IMR-90 (cell line): ENCODE results near the gene CYFIP1. TPM values are rescaled to one million over a fixed set of nuclear protein-coding genes. Genes with fewer than 3 reads are reported as not detected.

Experiments used
- ATAC-seq: fragments of 200-7000 bp; cut with Tn5 transposase; 2 replicates; pipeline ENCODE4 v1.9.1; 2020; ENCODE audit warnings: low read depth, mild to moderate bottlenecking, moderate library complexity
- BruUV-seq: library from RNA; stranded (reverse); fragments of 400-500 nt; replicated peaks from 2 replicates; lab custom pipeline; 2021; lab: Mats Ljungman, UMichigan
- CTCF ChIA-PET: fragments of 300-600 bp; formaldehyde crosslinking; extraction: SDS; loops from one replicate; lab custom pipeline; 2021; ENCODE audit warnings: antibody characterized with exemption; lab: Yijun Ruan, JAX
- POLR2A ChIA-PET: fragments of 300-600 bp; sonication (Branson Sonifier 250); formaldehyde crosslinking; loops from one replicate; lab custom pipeline; 2022; ENCODE audit warnings: antibody characterized with exemption; ENCODE audit not compliant: unreplicated experiment; lab: Charles Lee
- DNase-seq: peaks from one replicate; pipeline ENCODE4 v3.0.0; 2013
- H2AFZ ChIP-seq: replicated peaks from 2 replicates; pipeline ENCODE3; 2013; ENCODE audit warnings: low read length, mild to moderate bottlenecking; ENCODE audit not compliant: poor library complexity
- H2AK5ac ChIP-seq: 2 replicates; pipeline ENCODE4 v1.6.1; 2013; ENCODE audit warnings: low read depth, low read length, inconsistent platforms
- H2AK9ac ChIP-seq: replicated peaks from 2 replicates; pipeline ENCODE3; 2013; ENCODE audit warnings: mild to moderate bottlenecking, low read depth, low read length, moderate library complexity; ENCODE audit not compliant: poor library complexity
- H2BK120ac ChIP-seq: 2 replicates; pipeline ENCODE4 v1.6.1; 2013; ENCODE audit warnings: low read depth, low read length, inconsistent platforms
- H2BK15ac ChIP-seq: 3 replicates; pipeline ENCODE4 v1.6.1; 2013; ENCODE audit warnings: low read depth, low read length, inconsistent platforms
- H2BK20ac ChIP-seq: 2 replicates; pipeline ENCODE4 v1.6.1; 2013; ENCODE audit warnings: low read depth, mild to moderate bottlenecking, inconsistent platforms, low read length, moderate library complexity
- H2BK5ac ChIP-seq: 2 replicates; pipeline ENCODE4 v1.6.1; 2013; ENCODE audit warnings: mild to moderate bottlenecking, low read depth, low read length, inconsistent platforms; ENCODE audit not compliant: poor library complexity, severe bottlenecking
- H3K14ac ChIP-seq: replicated peaks from 2 replicates; pipeline ENCODE4 v1.6.1; 2013; ENCODE audit warnings: low read depth, low read length, inconsistent platforms
- H3K18ac ChIP-seq: 2 replicates; pipeline ENCODE4 v1.6.1; 2013; ENCODE audit warnings: low read depth, low read length, control low read depth
- H3K23ac ChIP-seq: 2 replicates; pipeline ENCODE4 v1.6.1; 2013; ENCODE audit warnings: low read depth, low read length, inconsistent platforms
- H3K27ac ChIP-seq: 2 replicates; pipeline ENCODE4 v1.5.1; 2013; ENCODE audit warnings: mild to moderate bottlenecking, control low read depth, low read length; ENCODE audit not compliant: insufficient read depth
- H3K27me3 ChIP-seq: 2 replicates; pipeline ENCODE4 v1.6.1; 2013; ENCODE audit warnings: low read length; ENCODE audit not compliant: control insufficient read depth, insufficient read depth
- H3K36me3 ChIP-seq: 2 replicates; pipeline ENCODE4 v1.6.1; 2013; ENCODE audit warnings: low read length, mixed read lengths; ENCODE audit not compliant: control insufficient read depth, insufficient read depth
- H3K4ac ChIP-seq: 2 replicates; pipeline ENCODE4 v1.6.1; 2013; ENCODE audit warnings: low read depth, low read length, inconsistent platforms
- H3K4me1 ChIP-seq: 2 replicates; pipeline ENCODE4 v1.6.1; 2013; ENCODE audit warnings: low read length, mixed read lengths; ENCODE audit not compliant: control insufficient read depth, insufficient read depth
- H3K4me2 ChIP-seq: 2 replicates; pipeline ENCODE4 v1.6.1; 2013; ENCODE audit warnings: low read depth, mild to moderate bottlenecking, control low read depth, low read length, moderate library complexity
- H3K4me3 ChIP-seq: 2 replicates; pipeline ENCODE4 v1.5.1; 2013; ENCODE audit warnings: low read depth, mild to moderate bottlenecking, control low read depth, low read length, moderate library complexity; ENCODE audit not compliant: insufficient read depth
- H3K56ac ChIP-seq: 2 replicates; pipeline ENCODE4 v1.6.1; 2013; ENCODE audit warnings: low read length, inconsistent platforms; ENCODE audit not compliant: insufficient read depth; ENCODE audit errors: extremely low read depth
- H3K79me1 ChIP-seq, 2 experiments: 2 replicates each; pipeline ENCODE4 v1.6.1; 2013; ENCODE audit warnings: low read length in 2 of 2, inconsistent platforms in 1 of 2, low read depth in 1 of 2
- H3K9ac ChIP-seq: 2 replicates; pipeline ENCODE4 v1.6.1; 2013; ENCODE audit warnings: low read depth, low read length, control low read depth
- H3K9me1 ChIP-seq: 2 replicates; pipeline ENCODE4 v1.6.1; 2013; ENCODE audit warnings: low read length, inconsistent platforms; ENCODE audit not compliant: insufficient read depth
- H3K9me3 ChIP-seq: 2 replicates; pipeline ENCODE4 v1.6.1; 2013; ENCODE audit warnings: low read length; ENCODE audit not compliant: control insufficient read depth, insufficient read depth
- H4K20me1 ChIP-seq: 2 replicates; pipeline ENCODE4 v1.6.1; 2013; ENCODE audit warnings: low read length, inconsistent platforms; ENCODE audit not compliant: insufficient read depth
- H4K5ac ChIP-seq: 2 replicates; pipeline ENCODE4 v1.6.1; 2013; ENCODE audit warnings: mild to moderate bottlenecking, low read depth, low read length, control low read depth
- H4K8ac ChIP-seq, 2 experiments: 2 replicates each; pipeline ENCODE4 v1.6.1; 2013; ENCODE audit warnings: low read depth in 2 of 2, low read length in 2 of 2, control low read depth in 1 of 2, inconsistent platforms in 1 of 2
- H4K91ac ChIP-seq: 2 replicates; pipeline ENCODE4 v1.6.1; 2013; ENCODE audit warnings: low read depth, low read length, inconsistent platforms; ENCODE audit not compliant: insufficient read depth
- BHLHE40 ChIP-seq: fragments of 150-350 bp; IDR thresholded peaks from 2 replicates; pipeline ENCODE4 v1.6.1; 2016; ENCODE audit warnings: mild to moderate bottlenecking, low read depth, low read length
- CEBPB ChIP-seq: IDR thresholded peaks from 2 replicates; pipeline ENCODE4 v1.6.1; 2012; ENCODE audit warnings: low read depth, low read length, improper control_type of control experiment
- CHD1 ChIP-seq: IDR thresholded peaks from 2 replicates; pipeline ENCODE4 v1.6.1; 2012; ENCODE audit warnings: low read depth, low read length, improper control_type of control experiment
- FOS ChIP-seq: fragments of 150-350 bp; IDR thresholded peaks from 2 replicates; pipeline ENCODE4 v1.6.1; 2016; ENCODE audit warnings: low read depth, low read length
- MAZ ChIP-seq: IDR thresholded peaks from 2 replicates; pipeline ENCODE4 v1.6.1; 2012; ENCODE audit warnings: low read depth, mild to moderate bottlenecking, low read length, improper control_type of control experiment, moderate library complexity, borderline replicate concordance
- MXI1 ChIP-seq: IDR thresholded peaks from 2 replicates; pipeline ENCODE4 v1.6.1; 2012; ENCODE audit warnings: low read depth, mild to moderate bottlenecking, low read length, moderate library complexity, borderline replicate concordance
- POLR2A ChIP-seq: IDR thresholded peaks from 2 replicates; pipeline ENCODE4 v1.6.1; 2012; ENCODE audit warnings: mild to moderate bottlenecking, low read depth, low read length
- RAD21 ChIP-seq: IDR thresholded peaks from 2 replicates; pipeline ENCODE4 v1.6.1; 2012; ENCODE audit warnings: low read length, improper control_type of control experiment
- RFX5 ChIP-seq: IDR thresholded peaks from 2 replicates; pipeline ENCODE4 v1.8.0; 2012; ENCODE audit warnings: low read depth, mild to moderate bottlenecking, low read length, moderate library complexity
- SMC3 ChIP-seq: fragments of 150-350 bp; IDR thresholded peaks from 2 replicates; pipeline ENCODE4 v1.6.1; 2016; ENCODE audit warnings: low read depth, mild to moderate bottlenecking, antibody characterized with exemption, low read length, moderate library complexity
- WGBS, 2 experiments: methylation state at CpG; one replicate each; pipeline versions ENCODE4 v1.1.5 to v1.1.7; 2013; ENCODE audit warnings: missing lambda C conversion rate in 2 of 2; ENCODE audit not compliant: insufficient read length in 1 of 2; ENCODE audit errors: extremely low coverage in 2 of 2; 5-methylcytosine and 5-hydroxymethylcytosine counted together
- dilution Hi-C: fragments of 300-500 bp; cut with HindIII; formaldehyde crosslinking; loops from one replicate; pipeline ENCODE4 v1.14.3; 2018; ENCODE audit warnings: low sequenced_read_pairs; ENCODE audit not compliant: unreplicated experiment
- in situ Hi-C: fragments of 300-500 bp; cut with MboI; formaldehyde crosslinking; loops from 3 replicates; pipeline ENCODE4 v1.14.3; 2019; ENCODE audit warnings: low sequenced_read_pairs, inconsistent platforms, mixed read lengths
- intact Hi-C: fragments of 100-400 bp; cut with micrococcal nuclease; formaldehyde crosslinking; loops from 2 replicates; pipeline ENCODE4 v1.10.0; 2022
- polyA plus RNA-seq, 3 experiments: library from polyadenylated mRNA; depleted of rRNA; stranded (reverse); fragments of >200 nt; gene quantifications; 2 replicates each; pipeline ENCODE4 v1.2.3, GENCODE V29; 2012; ENCODE audit warnings: low replicate concordance in 1 of 3
- total RNA-seq: library from RNA; depleted of rRNA; stranded (reverse); fragments of >200 nt; gene quantifications from 2 replicates; pipeline ENCODE4 v1.2.3, GENCODE V29; 2012
- TF ChIP-seq, protein P1 (sequence below): fragments of 150-350 bp; IDR thresholded peaks from 2 replicates; pipeline ENCODE4 v1.6.1; 2016; ENCODE audit warnings: low read depth, mild to moderate bottlenecking, low read length, moderate library complexity, borderline replicate concordance
- TF ChIP-seq, protein P2 (sequence below): conservative IDR thresholded peaks from 2 replicates; pipeline ENCODE4 v1.5.1; 2012; ENCODE audit warnings: mild to moderate bottlenecking, low read depth, low read length, improper control_type of control experiment
- TF ChIP-seq, protein P3 (sequence below): fragments of 150-350 bp; IDR thresholded peaks from 2 replicates; pipeline ENCODE4 v1.6.1; 2017; ENCODE audit warnings: mild to moderate bottlenecking, antibody characterized with exemption, low read length, low read depth

Gene CYFIP1
- total and polyA plus RNA-seq, 2 of the 4 experiments (the other 2 are of a cell fraction): 58.4 to 163 TPM

DNA sequence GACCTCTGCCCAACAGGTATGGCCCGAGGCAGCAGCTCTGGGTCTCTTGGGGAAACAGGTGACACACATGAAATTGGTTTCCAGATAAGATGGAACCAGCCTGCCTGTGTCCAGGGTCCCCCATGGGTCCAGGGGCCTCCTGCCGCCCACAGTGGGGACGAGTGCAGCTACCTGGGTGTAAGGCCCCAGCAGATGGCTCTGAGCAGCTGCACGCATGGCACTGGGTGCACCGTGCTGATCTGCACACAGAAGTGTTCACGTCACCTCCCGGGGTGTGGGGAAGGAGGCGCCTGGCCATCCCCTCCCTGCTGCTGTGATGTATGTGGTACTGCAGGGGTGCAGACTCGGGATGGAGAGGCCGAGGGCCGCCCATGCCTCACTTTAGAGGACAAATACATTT is 78.1 kb downstream of the CYFIP1 start:
- CTCF ChIA-PET: no interaction called here
- Histone ChIP-seq H3K27ac (no peak overlapping the region), H4K91ac (no peak overlapping the region), H2BK120ac (no peak overlapping the region), H4K5ac (no peak overlapping the region), H3K4me1 (no peaks in the 10 kb centered on the region), H3K18ac (no peak overlapping the region), H3K56ac (no peak overlapping the region), H2BK15ac (no peak overlapping the region), H2AK9ac (no peak overlapping the region), H3K23ac (no peak overlapping the region), H3K9me1 (peaks cover 4% of the 10 kb centered on the region; the same call in 1 of the 2 replicates), H2BK5ac (no peak overlapping the region), H2AFZ (no peak overlapping the region), H2BK20ac (no peak overlapping the region), H3K9me3 (no peaks in the 10 kb centered on the region), H3K4me2 (no peak overlapping the region), H4K8ac (no peak overlapping the region), H2AK5ac (no peak overlapping the region), H3K4me3 (no peak overlapping the region), H3K14ac (no peak overlapping the region), H3K36me3 (peaks cover 55% of the 10 kb centered on the region), H3K79me1 (peaks cover 4 to 5% of the 10 kb centered on the region in 2 experiments; a peak in 1 of 4 replicates), H3K9ac (no peak overlapping the region), H3K4ac (no peak overlapping the region), H3K27me3 (no peaks in the 10 kb centered on the region), H4K20me1 (no peaks in the 10 kb centered on the region)
- 57% methylated on average over 1 of the region's 11 CpGs; no CpG with 5 or more reads in 1 of the 2 experiments for WGBS, 2 experiments
- in situ Hi-C loops: no loop called here
- DNase-seq (no peak), ATAC-seq (no peak)
- TF ChIP-seq MAZ (no peak), CEBPB (no peak), MXI1 (no peak), SMC3 (no peak), CHD1 (no peak), POLR2A (no peak), FOS (no peak), RFX5 (no peak), BHLHE40 (no peak), RAD21 (no peak)
- TF ChIP-seq, protein P1, sequence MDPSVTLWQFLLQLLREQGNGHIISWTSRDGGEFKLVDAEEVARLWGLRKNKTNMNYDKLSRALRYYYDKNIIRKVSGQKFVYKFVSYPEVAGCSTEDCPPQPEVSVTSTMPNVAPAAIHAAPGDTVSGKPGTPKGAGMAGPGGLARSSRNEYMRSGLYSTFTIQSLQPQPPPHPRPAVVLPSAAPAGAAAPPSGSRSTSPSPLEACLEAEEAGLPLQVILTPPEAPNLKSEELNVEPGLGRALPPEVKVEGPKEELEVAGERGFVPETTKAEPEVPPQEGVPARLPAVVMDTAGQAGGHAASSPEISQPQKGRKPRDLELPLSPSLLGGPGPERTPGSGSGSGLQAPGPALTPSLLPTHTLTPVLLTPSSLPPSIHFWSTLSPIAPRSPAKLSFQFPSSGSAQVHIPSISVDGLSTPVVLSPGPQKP: no peak
- TF ChIP-seq, protein P2, sequence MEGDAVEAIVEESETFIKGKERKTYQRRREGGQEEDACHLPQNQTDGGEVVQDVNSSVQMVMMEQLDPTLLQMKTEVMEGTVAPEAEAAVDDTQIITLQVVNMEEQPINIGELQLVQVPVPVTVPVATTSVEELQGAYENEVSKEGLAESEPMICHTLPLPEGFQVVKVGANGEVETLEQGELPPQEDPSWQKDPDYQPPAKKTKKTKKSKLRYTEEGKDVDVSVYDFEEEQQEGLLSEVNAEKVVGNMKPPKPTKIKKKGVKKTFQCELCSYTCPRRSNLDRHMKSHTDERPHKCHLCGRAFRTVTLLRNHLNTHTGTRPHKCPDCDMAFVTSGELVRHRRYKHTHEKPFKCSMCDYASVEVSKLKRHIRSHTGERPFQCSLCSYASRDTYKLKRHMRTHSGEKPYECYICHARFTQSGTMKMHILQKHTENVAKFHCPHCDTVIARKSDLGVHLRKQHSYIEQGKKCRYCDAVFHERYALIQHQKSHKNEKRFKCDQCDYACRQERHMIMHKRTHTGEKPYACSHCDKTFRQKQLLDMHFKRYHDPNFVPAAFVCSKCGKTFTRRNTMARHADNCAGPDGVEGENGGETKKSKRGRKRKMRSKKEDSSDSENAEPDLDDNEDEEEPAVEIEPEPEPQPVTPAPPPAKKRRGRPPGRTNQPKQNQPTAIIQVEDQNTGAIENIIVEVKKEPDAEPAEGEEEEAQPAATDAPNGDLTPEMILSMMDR: no peak
- TF ChIP-seq, protein P3, sequence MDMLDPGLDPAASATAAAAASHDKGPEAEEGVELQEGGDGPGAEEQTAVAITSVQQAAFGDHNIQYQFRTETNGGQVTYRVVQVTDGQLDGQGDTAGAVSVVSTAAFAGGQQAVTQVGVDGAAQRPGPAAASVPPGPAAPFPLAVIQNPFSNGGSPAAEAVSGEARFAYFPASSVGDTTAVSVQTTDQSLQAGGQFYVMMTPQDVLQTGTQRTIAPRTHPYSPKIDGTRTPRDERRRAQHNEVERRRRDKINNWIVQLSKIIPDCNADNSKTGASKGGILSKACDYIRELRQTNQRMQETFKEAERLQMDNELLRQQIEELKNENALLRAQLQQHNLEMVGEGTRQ: no peak
- intact Hi-C loops: no loop called here
- dilution Hi-C loops: no loop called here
- POLR2A ChIA-PET: no interaction called here
- BruUV-seq: no TSS peak
